CD8-positive, alpha-beta memory T cell (primary cell): ENCODE data around the gene SULT2B1. TPM values are rescaled to one million over a fixed set of nuclear protein-coding genes. Genes with fewer than 3 reads are reported as not detected.

ENCODE experiments used
- CTCF ChIA-PET: fragments of 350-600 bp; sonication (Branson Sonifier 250); formaldehyde crosslinking; loops from one replicate; lab custom pipeline; 2021; ENCODE audit warnings: antibody characterized with exemption; lab: Charles Lee
- POLR2A ChIA-PET: fragments of 350-600 bp; sonication (Branson Sonifier 250); formaldehyde crosslinking; loops from one replicate; lab custom pipeline; 2021; ENCODE audit warnings: antibody characterized with exemption; lab: Charles Lee
- DNase-seq, 5 donors: peaks; one replicate each; pipeline versions ENCODE4 v3.0.0 to v3.0.0-alpha.2; 2020 to 2022; ENCODE audit warnings: mixed read lengths in 1 of 5
- H3K27ac ChIP-seq: one replicate; pipeline ENCODE4 v1.7.0; 2013; ENCODE audit warnings: low read depth, mild to moderate bottlenecking, low read length, moderate library complexity
- H3K27me3 ChIP-seq: 2 replicates; pipeline ENCODE4 v1.7.0; 2013; ENCODE audit warnings: low read length, mild to moderate bottlenecking; ENCODE audit not compliant: insufficient read depth, poor library complexity, severe bottlenecking
- H3K36me3 ChIP-seq: 2 replicates; pipeline ENCODE4 v1.7.0; 2013; ENCODE audit warnings: mild to moderate bottlenecking, low read length, moderate library complexity; ENCODE audit not compliant: insufficient read depth
- H3K4me1 ChIP-seq: 2 replicates; pipeline ENCODE4 v1.7.0; 2013; ENCODE audit warnings: mild to moderate bottlenecking, low read length, moderate library complexity; ENCODE audit not compliant: insufficient read depth
- H3K4me3 ChIP-seq: 2 replicates; pipeline ENCODE4 v1.7.0; 2013; ENCODE audit warnings: mild to moderate bottlenecking, low read length
- H3K9me3 ChIP-seq: 2 replicates; pipeline ENCODE4 v1.7.0; 2013; ENCODE audit warnings: mild to moderate bottlenecking, low read length
- H3K27ac Mint-ChIP-seq, 8 donors: one replicate each; pipeline ENCODE4 v1.8.0; 2020 to 2021; ENCODE audit warnings: mixed read lengths in 8 of 8, mild to moderate bottlenecking in 6 of 8, inconsistent platforms in 3 of 8, moderate library complexity in 3 of 8
- H3K27me3 Mint-ChIP-seq, 2 donors: one replicate each; pipeline ENCODE4 v1.8.0; 2020 to 2021; ENCODE audit warnings: mixed read lengths in 2 of 2, mild to moderate bottlenecking in 1 of 2, moderate library complexity in 1 of 2
- H3K36me3 Mint-ChIP-seq, 3 donors: one replicate each; pipeline ENCODE4 v1.8.0; 2020 to 2021; ENCODE audit warnings: mixed read lengths in 3 of 3, inconsistent platforms in 1 of 3, mild to moderate bottlenecking in 1 of 3
- H3K4me1 Mint-ChIP-seq, 3 donors: one replicate each; pipeline ENCODE4 v1.8.0; 2020 to 2021; ENCODE audit warnings: mixed read lengths in 3 of 3, inconsistent platforms in 1 of 3, mild to moderate bottlenecking in 1 of 3
- H3K4me3 Mint-ChIP-seq, 7 donors: one replicate each; pipeline ENCODE4 v1.8.0; 2020 to 2021; ENCODE audit warnings: mixed read lengths in 7 of 7, mild to moderate bottlenecking in 6 of 7, moderate library complexity in 4 of 7, inconsistent platforms in 2 of 7
- H3K9me3 Mint-ChIP-seq, 5 donors: one replicate each; pipeline ENCODE4 v1.8.0; 2020 to 2022; ENCODE audit warnings: mixed read lengths in 5 of 5, mild to moderate bottlenecking in 3 of 5, moderate library complexity in 2 of 5, inconsistent platforms in 1 of 5
- polyA plus RNA-seq: library from polyadenylated mRNA; unstranded; fragments of 300-500 nt; fragmentation: Illumina TruSeq; gene quantifications from one replicate; pipeline ENCODE4 v1.2.3, GENCODE V29; 2021
- total RNA-seq, 2 experiments: library from RNA; stranded (reverse); gene quantifications; one replicate each; pipeline ENCODE4 v1.2.3, GENCODE V29; 2021

SULT2B1 gene
- total and polyA plus RNA-seq, 3 experiments from 2014 or later, result not detected

GRCh38 chr19:48616041-48616436, 64.1 kb downstream of the SULT2B1 start:
- peak overlapping the region; percentile 76 to 99 (median 92) for H3K27ac Mint-ChIP-seq
- peaks cover 0 to 3% of the 10 kb centered on the region in 2 donors for H3K27me3 Mint-ChIP-seq
- POLR2A ChIA-PET, result interaction anchor here (0.8 to 1.1 kb wide), 2 partner anchors 8 to 37 kb away, joined by 3 read pairs; no protein-coding TSS in a partner anchor
- H3K4me3 ChIP-seq, result no peak overlapping the region
- H3K4me1 Mint-ChIP-seq, result peaks cover 36 to 52% (median 41%) of the 10 kb centered on the region in 3 donors
- peaks cover 0 to 55% (median 6%) of the 10 kb centered on the region in 3 donors for H3K36me3 Mint-ChIP-seq
- peak overlapping the region; percentile 81 for H3K27ac ChIP-seq
- CTCF ChIA-PET, result interaction anchor here (1.2 to 1.3 kb wide), 2 partner anchors 126 to 377 kb away, joined by 3 read pairs; partner anchors contain the start of genes GYS1 and RUVBL2
- peaks cover 33% of the 10 kb centered on the region for H3K4me1 ChIP-seq
- H3K9me3 Mint-ChIP-seq, result peaks cover 0 to 2% (median 0%) of the 10 kb centered on the region in 5 donors
- peak overlapping the region; percentile 40 to 98 (median 97) for H3K4me3 Mint-ChIP-seq
- no peaks in the 10 kb centered on the region for H3K27me3 ChIP-seq
- H3K36me3 ChIP-seq, result peaks cover 24% of the 10 kb centered on the region
- DNase-seq, result no peak
- no peaks in the 10 kb centered on the region for H3K9me3 ChIP-seq

DNA sequence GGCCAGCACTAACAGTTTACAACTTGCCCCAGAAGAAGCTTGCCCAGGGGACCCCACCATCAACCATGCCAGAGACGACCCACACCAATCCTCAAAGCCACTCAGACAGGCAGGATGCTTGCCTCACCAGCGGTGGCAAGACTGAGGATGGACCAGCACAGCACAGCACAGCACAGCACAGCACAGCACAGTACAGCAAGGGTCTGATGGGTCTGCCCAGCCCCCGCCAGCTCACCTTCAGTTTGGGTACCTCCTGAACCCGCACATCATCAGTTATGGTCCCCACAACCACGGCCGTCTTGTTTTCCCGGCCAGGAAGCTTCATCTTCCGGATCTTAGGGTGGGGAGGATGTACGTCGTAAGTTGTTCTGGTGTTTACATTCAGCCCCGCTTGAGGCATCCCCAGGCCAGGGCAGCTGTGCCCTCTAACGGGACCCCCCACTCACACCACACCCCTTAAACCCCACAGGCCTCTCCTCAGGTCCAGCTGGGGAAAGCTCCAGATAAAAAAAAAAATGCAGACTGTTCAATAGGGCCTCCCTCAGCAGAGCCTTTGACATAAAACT, 64.6 kb downstream of the SULT2B1 start:
- H3K4me3 Mint-ChIP-seq, result peak overlapping the region; percentile 48 to 98 (median 97)
- H3K36me3 ChIP-seq, result peaks cover 24% of the 10 kb centered on the region
- no peak for DNase-seq
- POLR2A ChIA-PET, result interaction anchor here (1.1 kb wide), 1 partner anchor 37 kb away, joined by 3 read pairs; no protein-coding TSS in a partner anchor
- CTCF ChIA-PET, result interaction anchor here (1.2 to 3.2 kb wide), 4 partner anchors 8 to 283 kb away, joined by 3 to 16 read pairs (median 3); partner anchors contain the start of gene KDELR1
- peaks cover 0 to 2% (median 0%) of the 10 kb centered on the region in 5 donors for H3K9me3 Mint-ChIP-seq
- peaks cover 39 to 52% (median 44%) of the 10 kb centered on the region in 3 donors for H3K4me1 Mint-ChIP-seq
- H3K27me3 ChIP-seq, result no peaks in the 10 kb centered on the region
- H3K4me3 ChIP-seq, result no peak overlapping the region
- H3K36me3 Mint-ChIP-seq, result peaks cover 0 to 58% (median 7%) of the 10 kb centered on the region in 3 donors
- no peaks in the 10 kb centered on the region for H3K9me3 ChIP-seq
- H3K27ac ChIP-seq, result peak overlapping the region; percentile 81
- peaks cover 0 to 3% of the 10 kb centered on the region in 2 donors for H3K27me3 Mint-ChIP-seq
- H3K27ac Mint-ChIP-seq, result peak overlapping the region; percentile 76 to 99 (median 92)
- H3K4me1 ChIP-seq, result peaks cover 33% of the 10 kb centered on the region

- no peaks in the 10 kb centered on the region for H3K27me3 ChIP-seq
- Mint-ChIP-seq H3K4me3 (peak overlapping the region; percentile 94 to 100 (median 98)), H3K27ac (peak overlapping the region; percentile 90 to 99 (median 98)), H3K9me3 (peaks cover 0 to 2% (median 0%) of the 10 kb centered on the region in 5 donors), H3K27me3 (peaks cover 0 to 3% of the 10 kb centered on the region in 2 donors), H3K36me3 (peaks cover 0 to 63% (median 9%) of the 10 kb centered on the region in 3 donors), H3K4me1 (peaks cover 42 to 54% (median 49%) of the 10 kb centered on the region in 3 donors)
- ChIA-PET CTCF (interaction anchor here (1.2 to 3.2 kb wide), 5 partner anchors 9 to 283 kb away, joined by 3 to 16 read pairs (median 3); partner anchors contain the start of gene KDELR1), POLR2A (interaction anchor here (1.1 to 1.8 kb wide), 2 partner anchors 36 to 104 kb away, joined by 3 to 5 read pairs; no protein-coding TSS in a partner anchor)
- peak overlapping the region; percentile 81 for H3K27ac ChIP-seq
- peaks cover 24% of the 10 kb centered on the region for H3K36me3 ChIP-seq
- DNase-seq, result no peak
- no peaks in the 10 kb centered on the region for H3K9me3 ChIP-seq
- H3K4me1 ChIP-seq, result peaks cover 33% of the 10 kb centered on the region
- H3K4me3 ChIP-seq, result peak overlapping the region; percentile 76
Observed at GRCh38 chr19:48617146-48617937, 65.4 kb downstream of the SULT2B1 start.

DNA sequence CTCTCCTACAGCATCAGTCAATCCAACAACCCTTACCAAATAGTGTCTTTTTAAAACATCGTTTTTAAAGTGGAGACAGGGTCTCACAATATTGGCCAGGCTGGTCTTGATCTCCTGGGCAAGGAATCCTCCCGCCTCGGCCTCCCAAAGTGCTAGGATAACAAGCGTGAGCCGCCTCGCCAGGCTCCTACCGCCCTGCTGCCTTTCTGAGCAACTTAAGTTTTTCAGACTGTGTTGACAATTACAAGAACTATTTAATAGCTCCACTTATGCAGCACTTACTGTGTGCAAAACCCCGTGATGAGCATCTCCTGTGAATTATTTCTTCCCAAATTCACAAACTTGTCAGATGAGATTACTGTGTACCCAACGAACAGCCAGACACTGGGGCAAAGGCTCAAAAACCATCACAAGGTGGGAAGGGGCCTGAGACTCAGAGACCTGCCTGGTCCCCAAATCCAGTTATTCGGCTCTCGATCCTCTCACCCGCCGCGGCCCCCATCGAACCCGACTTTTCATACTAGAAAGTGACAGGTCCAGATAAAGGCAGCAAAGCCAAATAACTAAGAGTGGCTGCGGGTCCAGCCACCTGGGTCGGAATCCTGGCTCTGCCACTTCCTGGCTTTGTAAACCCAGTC, 66.4 kb downstream of the SULT2B1 start:
- peak overlapping the region; percentile 76 for H3K4me3 ChIP-seq
- H3K36me3 ChIP-seq, result peaks cover 24% of the 10 kb centered on the region

GRCh38 chr19:48618916-48619691, 67.1 kb downstream of the SULT2B1 start, which contains the start of the genes RPL18 and SPHK2:
Gene RPL18, minus strand, starts transcription at chr19:48619178. Its CDS starts 35 bp downstream, at chr19:48619143.
Gene SPHK2, plus strand, starts transcription at chr19:48619506. Its CDS starts 1,009 bp downstream, at chr19:48620515.
- Histone ChIP-seq H3K27me3 (no peaks in the 10 kb centered on the region), H3K9me3 (no peaks in the 10 kb centered on the region), H3K36me3 (peaks cover 24% of the 10 kb centered on the region), H3K4me3 (peak within 1 kb of the TSS; percentile 76), H3K4me1 (peaks cover 43% of the 10 kb centered on the region), H3K27ac (peak within 1 kb of the TSS; percentile 84)
- Mint-ChIP-seq H3K27ac (peak within 1 kb of the TSS; percentile 90 to 99 (median 98)), H3K4me1 (peaks cover 54 to 67% (median 62%) of the 10 kb centered on the region in 3 donors), H3K36me3 (peaks cover 0 to 66% (median 12%) of the 10 kb centered on the region in 3 donors), H3K27me3 (peaks cover 0 to 3% of the 10 kb centered on the region in 2 donors), H3K9me3 (peaks cover 0 to 2% (median 0%) of the 10 kb centered on the region in 5 donors), H3K4me3 (peak within 1 kb of the TSS; percentile 94 to 100 (median 98))
- DNase-seq, result peak; percentile 91 to 97 (median 93)
- POLR2A ChIA-PET, result interaction anchor here (0.5 to 2.5 kb wide), 18 partner anchors 8 to 1257 kb away, joined by 3 to 23 read pairs (median 4); partner anchors contain the start of genes CA11, DBP, GYS1 and PPP1R15A
- CTCF ChIA-PET, result interaction anchor here (0.6 to 3.2 kb wide), 10 partner anchors 8 to 219 kb away, joined by 3 to 16 read pairs (median 4); no protein-coding TSS in a partner anchor

More for the DNA sequence above, 66.4 kb downstream of the SULT2B1 start:
- H3K27ac Mint-ChIP-seq, result peak overlapping the region; percentile 90 to 99 (median 98)
- no peaks in the 10 kb centered on the region for H3K9me3 ChIP-seq
- H3K27me3 Mint-ChIP-seq, result peaks cover 0 to 3% of the 10 kb centered on the region in 2 donors
- no peaks in the 10 kb centered on the region for H3K27me3 ChIP-seq
- ChIA-PET POLR2A (interaction anchor here (0.5 to 2.5 kb wide), 13 partner anchors 9 to 1148 kb away, joined by 3 to 23 read pairs (median 5); partner anchors contain the start of genes CA11, DBP, GYS1 and PPP1R15A), CTCF (interaction anchor here (0.6 to 3.2 kb wide), 8 partner anchors 9 to 220 kb away, joined by 3 to 16 read pairs (median 4); no protein-coding TSS in a partner anchor)
- H3K9me3 Mint-ChIP-seq, result peaks cover 0 to 2% (median 0%) of the 10 kb centered on the region in 5 donors
- H3K27ac ChIP-seq, result peak overlapping the region; percentile 81
- H3K4me1 Mint-ChIP-seq, result peaks cover 47 to 60% (median 55%) of the 10 kb centered on the region in 3 donors
- H3K4me3 Mint-ChIP-seq, result peak overlapping the region; percentile 94 to 100 (median 98)
- H3K4me1 ChIP-seq, result peaks cover 37% of the 10 kb centered on the region
- H3K36me3 Mint-ChIP-seq, result peaks cover 0 to 65% (median 11%) of the 10 kb centered on the region in 3 donors
- DNase-seq, result no peak

DNA sequence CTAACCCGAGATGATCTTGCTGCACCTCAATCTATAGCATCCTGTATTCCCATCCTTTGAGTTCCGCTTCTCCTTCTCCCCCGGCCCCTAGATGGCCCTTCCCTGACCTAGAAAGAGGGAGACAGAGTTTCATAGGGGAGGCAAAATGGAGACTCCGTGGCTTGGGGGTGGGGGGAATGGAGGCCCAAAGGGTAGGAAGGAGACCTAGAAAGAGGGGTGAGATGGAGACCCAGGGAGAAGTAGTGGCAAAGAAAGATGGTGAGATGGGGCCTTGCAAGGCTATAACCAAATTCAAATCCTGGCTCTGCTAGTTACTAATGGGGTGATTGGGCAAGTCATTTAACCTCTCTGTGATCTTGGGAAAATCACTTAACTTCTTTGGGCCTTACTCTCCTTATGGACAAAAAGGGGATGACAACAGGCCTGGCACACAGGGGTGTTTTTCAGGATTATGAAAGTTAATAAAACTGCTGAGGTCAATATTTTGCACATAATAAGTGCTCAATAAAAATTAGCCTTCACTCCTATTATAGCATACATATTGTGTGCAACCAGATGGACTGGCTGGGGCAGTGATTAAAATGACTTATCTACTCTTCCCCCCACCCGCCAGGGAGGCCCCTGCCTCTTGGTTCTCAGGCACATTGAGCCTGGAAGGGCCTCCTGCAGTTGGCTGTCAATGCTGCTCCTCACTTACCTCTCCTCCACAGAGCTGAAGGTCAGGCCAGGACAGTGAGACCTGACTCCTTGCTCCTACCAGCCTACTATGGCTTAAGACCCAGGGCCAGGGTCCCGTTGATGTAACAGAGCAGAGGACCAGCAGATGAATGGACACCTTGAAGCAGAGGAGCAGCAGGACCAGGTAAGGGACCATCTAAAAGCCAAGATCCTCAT, 68.0 kb downstream of the SULT2B1 start:
- H3K27me3 ChIP-seq, result no peaks in the 10 kb centered on the region
- Mint-ChIP-seq H3K4me3 (peak overlapping the region; percentile 94 to 100 (median 98)), H3K9me3 (peaks cover 0 to 2% (median 0%) of the 10 kb centered on the region in 5 donors), H3K27me3 (peaks cover 0 to 3% of the 10 kb centered on the region in 2 donors), H3K4me1 (peaks cover 58 to 74% (median 68%) of the 10 kb centered on the region in 3 donors), H3K27ac (peak overlapping the region; percentile 90 to 99 (median 98)), H3K36me3 (peaks cover 0 to 62% (median 11%) of the 10 kb centered on the region in 3 donors)
- H3K36me3 ChIP-seq, result peaks cover 24% of the 10 kb centered on the region
- POLR2A ChIA-PET, result interaction anchor here (0.5 to 2.5 kb wide), 15 partner anchors 9 to 1378 kb away, joined by 3 to 23 read pairs (median 4); partner anchors contain the start of genes CA11, DBP, GYS1 and PPP1R15A
- no peak for DNase-seq
- H3K9me3 ChIP-seq, result no peaks in the 10 kb centered on the region
- CTCF ChIA-PET, result interaction anchor here (0.6 to 3.2 kb wide), 9 partner anchors 11 to 168 kb away, joined by 3 to 16 read pairs (median 4); no protein-coding TSS in a partner anchor
- peak overlapping the region; percentile 84 for H3K27ac ChIP-seq
- H3K4me1 ChIP-seq, result peaks cover 43% of the 10 kb centered on the region
- peak overlapping the region; percentile 76 for H3K4me3 ChIP-seq
